NCI-H510A treated with DMSO at 0.1 percent for 48 hours (cell line): ENCODE results near the gene BEND7.
"Not testable (repeated sequence)": the region's sequence is repeated elsewhere in the genome, so short reads cannot be mapped to it uniquely, and the experiment has no call there.

Experiments used
- DNase-seq: peaks from one replicate; lab custom pipeline; 2025; lab: John Stamatoyannopoulos, UW

Gene BEND7

GRCh38 chr10:13528875-13529713 lies at the start of gene BEND7:
TSS of gene BEND7 (minus strand) at chr10:13529014. CDS start at chr10:13528533, 481 bp downstream.
- DNase-seq: peak; percentile 19

GRCh38 chr10:13573960-13574359 lies 45.1 kb upstream of the BEND7 start:
- no peak for DNase-seq

- DNase-seq: no peak
Observed at GRCh38 chr10:13571541-13571940, 42.7 kb upstream of the BEND7 start.

- peak; percentile 13 for DNase-seq
Observed at GRCh38 chr10:13567030-13567429, 38.2 kb upstream of the BEND7 start.

- DNase-seq: no peak
Observed at GRCh38 chr10:13564576-13564975, 35.8 kb upstream of the BEND7 start.

- no peak for DNase-seq
Observed at GRCh38 chr10:13563481-13564445, 34.9 kb upstream of the BEND7 start.

- DNase-seq: no peak
Observed at GRCh38 chr10:13560597-13560996, 31.8 kb upstream of the BEND7 start.

- no peak for DNase-seq
Observed at GRCh38 chr10:13559124-13559700, 30.4 kb upstream of the BEND7 start.

- DNase-seq: peak; percentile 75
Observed at GRCh38 chr10:13555884-13556510, 27.2 kb upstream of the BEND7 start.

GRCh38 chr10:13550802-13551201 lies 22.0 kb upstream of the BEND7 start:
- no peak for DNase-seq

GRCh38 chr10:13542533-13542932 lies 13.7 kb upstream of the BEND7 start:
- DNase-seq: no peak

- not testable (repeated sequence) for DNase-seq
Observed at GRCh38 chr10:13537985-13538384, 9.2 kb upstream of the BEND7 start.

- peak; percentile 73 for DNase-seq
Observed at GRCh38 chr10:13536674-13537366, 8.0 kb upstream of the BEND7 start.

GRCh38 chr10:13535346-13535745 lies 6.5 kb upstream of the BEND7 start:
- no peak for DNase-seq

GRCh38 chr10:13529714-13529973 lies 830 bp upstream of the BEND7 start:
- no peak for DNase-seq

- DNase-seq: no peak
Observed at GRCh38 chr10:13528123-13528874, 515 bp downstream of the BEND7 start.

- DNase-seq: no peak
Observed at GRCh38 chr10:13527864-13528122, 1.0 kb downstream of the BEND7 start.

GRCh38 chr10:13526948-13527863 lies 1.6 kb downstream of the BEND7 start:
- DNase-seq: peak; percentile 3

GRCh38 chr10:13525663-13526062 lies 3.2 kb downstream of the BEND7 start:
- no peak for DNase-seq

- no peak for DNase-seq
Observed at GRCh38 chr10:13521026-13521425, 7.8 kb downstream of the BEND7 start.
